ENCODE measurements around the gene NCKAP1. TPM values are rescaled to one million over a fixed set of nuclear protein-coding genes. Genes with fewer than 3 reads are reported as not detected.

NCKAP1 gene
- total RNA-seq, 4 donors from 2014 or later, result 88.3 to 160 (median 122) TPM

DNA sequence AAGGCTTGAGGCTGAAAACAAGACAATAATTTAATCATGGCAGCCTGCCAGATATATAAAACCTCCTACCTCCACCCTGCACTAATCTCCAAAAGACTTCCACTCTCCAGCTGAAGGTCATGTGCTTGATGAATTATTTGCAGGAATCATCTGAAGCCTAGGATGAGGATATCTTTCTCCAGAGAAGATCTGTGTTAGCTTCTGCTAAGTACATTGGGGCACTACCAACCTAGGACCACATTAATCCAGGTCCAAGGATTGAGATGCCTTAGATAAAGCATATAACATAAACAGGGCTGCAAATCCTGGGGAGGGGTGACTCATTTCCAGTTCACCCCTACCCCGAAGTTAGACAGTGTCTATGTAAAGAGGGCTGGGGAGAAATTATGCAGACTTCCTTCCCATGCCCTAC lies 91.3 kb downstream of the NCKAP1 start:
- intact Hi-C loops (cut with DNase I; ENCODE audit: low total_unique reads), result no loop called here
- no peak overlapping the region for H3K4me3 ChIP-seq (ENCODE audit: low read depth, poor library complexity, severe bottlenecking)
- TF ChIP-seq POLR2A (IDR thresholded peaks at IDR 0.05), result no peak
- TF ChIP-seq, protein P1, sequence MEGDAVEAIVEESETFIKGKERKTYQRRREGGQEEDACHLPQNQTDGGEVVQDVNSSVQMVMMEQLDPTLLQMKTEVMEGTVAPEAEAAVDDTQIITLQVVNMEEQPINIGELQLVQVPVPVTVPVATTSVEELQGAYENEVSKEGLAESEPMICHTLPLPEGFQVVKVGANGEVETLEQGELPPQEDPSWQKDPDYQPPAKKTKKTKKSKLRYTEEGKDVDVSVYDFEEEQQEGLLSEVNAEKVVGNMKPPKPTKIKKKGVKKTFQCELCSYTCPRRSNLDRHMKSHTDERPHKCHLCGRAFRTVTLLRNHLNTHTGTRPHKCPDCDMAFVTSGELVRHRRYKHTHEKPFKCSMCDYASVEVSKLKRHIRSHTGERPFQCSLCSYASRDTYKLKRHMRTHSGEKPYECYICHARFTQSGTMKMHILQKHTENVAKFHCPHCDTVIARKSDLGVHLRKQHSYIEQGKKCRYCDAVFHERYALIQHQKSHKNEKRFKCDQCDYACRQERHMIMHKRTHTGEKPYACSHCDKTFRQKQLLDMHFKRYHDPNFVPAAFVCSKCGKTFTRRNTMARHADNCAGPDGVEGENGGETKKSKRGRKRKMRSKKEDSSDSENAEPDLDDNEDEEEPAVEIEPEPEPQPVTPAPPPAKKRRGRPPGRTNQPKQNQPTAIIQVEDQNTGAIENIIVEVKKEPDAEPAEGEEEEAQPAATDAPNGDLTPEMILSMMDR (IDR thresholded peaks at IDR 0.05), result no peak
- no peak for DNase-seq (ENCODE audit: low spot score in 2 of 2)
- WGBS, 2 donors, result 63 to 89% methylated on average over 1 of the region's 1 CpG

- no peak for TF ChIP-seq POLR2A (IDR thresholded peaks at IDR 0.05)
- TF ChIP-seq, protein P1 (IDR thresholded peaks at IDR 0.05), result no peak
- no peak for DNase-seq (ENCODE audit: low spot score in 2 of 2)
- H3K4me3 ChIP-seq (ENCODE audit: low read depth, poor library complexity, severe bottlenecking), result no peak overlapping the region
- 45 to 51% methylated on average over 2 of the region's 2 CpGs for WGBS, 2 donors
- intact Hi-C loops (cut with DNase I; ENCODE audit: low total_unique reads), result no loop called here
Measured at GRCh38 chr2:182943339-182943738, 94.9 kb downstream of the NCKAP1 start.

- WGBS, 2 donors, result 87 to 92% methylated on average over 2 of the region's 2 CpGs
- intact Hi-C loops (cut with DNase I; ENCODE audit: low total_unique reads), result no loop called here
- no peak for TF ChIP-seq POLR2A (IDR thresholded peaks at IDR 0.05)
- TF ChIP-seq, protein P1 (IDR thresholded peaks at IDR 0.05), result no peak
- no peak overlapping the region for H3K4me3 ChIP-seq (ENCODE audit: low read depth, poor library complexity, severe bottlenecking)
- DNase-seq (ENCODE audit: low spot score in 2 of 2), result no peak
Measured at GRCh38 chr2:182942756-182943155, 95.5 kb downstream of the NCKAP1 start.

GRCh38 chr2:182941919-182942318 lies 96.3 kb downstream of the NCKAP1 start:
- WGBS, 2 donors, result 64 to 71% methylated on average over 1 of the region's 1 CpG
- H3K4me3 ChIP-seq (ENCODE audit: low read depth, poor library complexity, severe bottlenecking), result no peak overlapping the region
- TF ChIP-seq, protein P1 (IDR thresholded peaks at IDR 0.05), result no peak
- no peak for TF ChIP-seq POLR2A (IDR thresholded peaks at IDR 0.05)
- DNase-seq (ENCODE audit: low spot score in 2 of 2), result no peak
- intact Hi-C loops (cut with DNase I; ENCODE audit: low total_unique reads), result no loop called here

DNA sequence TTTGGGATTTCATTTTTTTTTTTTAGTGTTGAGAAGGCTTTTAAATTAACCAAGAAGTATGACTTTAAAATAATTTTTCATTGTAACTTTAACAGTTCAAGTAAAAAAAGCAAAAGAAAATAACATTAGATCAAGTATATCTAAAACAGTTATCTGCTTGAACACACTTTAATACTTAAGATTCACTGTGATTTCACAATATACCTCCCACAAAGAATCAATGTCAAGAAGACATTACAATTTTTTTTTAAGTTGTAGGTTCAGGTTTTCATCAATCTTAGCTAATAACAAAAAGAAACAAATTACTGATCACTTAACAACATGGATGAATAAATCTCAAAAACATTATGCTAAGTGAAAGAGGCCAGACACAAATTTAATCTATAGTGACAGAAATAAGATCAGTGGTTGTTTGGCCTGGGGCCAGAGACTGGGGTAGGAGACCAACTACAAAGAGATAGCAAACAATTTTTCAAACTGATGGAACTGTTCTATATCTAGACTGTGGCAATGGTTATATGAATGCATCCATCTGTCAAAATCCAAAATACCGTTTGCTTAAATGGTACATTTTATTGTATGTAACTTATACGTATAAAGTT lies 97.0 kb downstream of the NCKAP1 start:
- TF ChIP-seq, protein P1 (IDR thresholded peaks at IDR 0.05), result no peak
- DNase-seq (ENCODE audit: low spot score in 2 of 2), result no peak
- 90 to 94% methylated on average over 2 of the region's 2 CpGs for WGBS, 2 donors
- no peak overlapping the region for H3K4me3 ChIP-seq (ENCODE audit: low read depth, poor library complexity, severe bottlenecking)
- intact Hi-C loops (cut with DNase I; ENCODE audit: low total_unique reads), result no loop called here

DNA sequence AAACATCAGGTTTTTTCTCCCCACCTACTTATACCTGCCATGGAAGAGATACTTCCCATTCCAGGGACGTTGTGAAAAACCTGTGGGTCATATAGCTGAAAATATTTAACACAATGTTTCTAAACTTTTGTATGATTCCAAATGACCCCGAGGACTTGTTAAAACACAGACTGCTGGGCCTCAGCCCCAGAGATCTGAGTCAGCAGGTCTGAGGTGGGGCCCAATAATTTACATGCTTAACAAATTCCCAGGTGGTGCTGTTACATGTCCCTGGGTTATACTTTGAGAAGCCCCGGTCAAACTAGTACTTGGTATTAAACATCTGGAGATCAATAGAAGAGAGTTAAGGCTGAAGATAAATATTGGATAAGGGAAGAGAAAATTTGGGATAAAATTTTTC lies 100.4 kb downstream of the NCKAP1 start:
- WGBS, 2 donors, result 50 to 68% methylated on average over 3 of the region's 3 CpGs
- intact Hi-C loops (cut with DNase I; ENCODE audit: low total_unique reads), result no loop called here
- no peak overlapping the region for H3K4me3 ChIP-seq (ENCODE audit: low read depth, poor library complexity, severe bottlenecking)
- no peak for DNase-seq (ENCODE audit: low spot score in 2 of 2)
- TF ChIP-seq, protein P1 (IDR thresholded peaks at IDR 0.05), result no peak
- no peak for TF ChIP-seq POLR2A (IDR thresholded peaks at IDR 0.05)
